K562 (cell line): ENCODE results near the gene IRS2. TPM values are rescaled to one million over a fixed set of nuclear protein-coding genes. Genes with fewer than 3 reads are reported as not detected.

ENCODE experiments used
- BRCA1 ChIP-seq, 2 experiments: fragments of 450-650 bp in 1 of 2; sonication (generic) in 1 of 2; formaldehyde crosslinking in 1 of 2; IDR thresholded peaks; 2 replicates each; pipeline versions ENCODE4 v1.5.0 to v1.6.1; 2017 to 2020; ENCODE audit warnings: mild to moderate bottlenecking in 1 of 2, missing genetic modification reagents in 1 of 2
- FOXJ2 ChIP-seq: fragments of 200-800 bp; sonication (Bioruptor generic); IDR thresholded peaks from 2 replicates; pipeline ENCODE4 v1.6.1; 2016; ENCODE audit warnings: missing genetic modification characterization, missing compliant biosample characterization
- MBD2 ChIP-seq: sonication (generic); IDR thresholded peaks from 2 replicates; pipeline ENCODE4 v1.6.1; 2016; ENCODE audit warnings: low read depth, borderline replicate concordance
- MED1 ChIP-seq: sonication (generic); formaldehyde crosslinking; IDR thresholded peaks from 2 replicates; pipeline ENCODE4 v1.8.1; 2023; ENCODE audit warnings: missing genetic modification reagents, borderline replicate concordance
- MEF2A ChIP-seq: IDR thresholded peaks from 2 replicates; pipeline ENCODE4 v1.6.1; 2011; ENCODE audit warnings: low read depth, mild to moderate bottlenecking, low read length, moderate library complexity; ENCODE audit not compliant: control insufficient read depth
- MTF1 ChIP-seq: fragments of 250-450 bp; sonication (Bioruptor Pico); IDR thresholded peaks from 2 replicates; pipeline ENCODE4 v1.9.0; 2021; ENCODE audit warnings: moderate library complexity, mild to moderate bottlenecking, inconsistent platforms, borderline replicate concordance
- NELFE ChIP-seq: IDR thresholded peaks from 2 replicates; pipeline ENCODE4 v1.6.1; 2011; ENCODE audit warnings: mild to moderate bottlenecking; ENCODE audit not compliant: insufficient read depth, insufficient read length
- RAD51 ChIP-seq: fragments of 450-650 bp; IDR thresholded peaks from 2 replicates; pipeline ENCODE4 v1.7.1; 2016; ENCODE audit warnings: low read depth, mild to moderate bottlenecking, borderline replicate concordance
- RB1 ChIP-seq: fragments of 450-650 bp; IDR thresholded peaks from 2 replicates; pipeline ENCODE4 v1.6.1; 2017; ENCODE audit warnings: low read depth, mild to moderate bottlenecking
- RFX5 ChIP-seq: IDR thresholded peaks from 2 replicates; pipeline ENCODE4 v1.6.1; 2011; ENCODE audit warnings: low read depth, mild to moderate bottlenecking, improper control_type of control experiment, low read length
- RUNX1 ChIP-seq: sonication (generic); IDR thresholded peaks from 2 replicates; pipeline ENCODE4 v1.6.1; 2016; ENCODE audit warnings: antibody characterized with exemption, low read depth
- SMAD1 ChIP-seq: fragments of 150-350 bp; IDR thresholded peaks from 2 replicates; pipeline ENCODE4 v1.6.1; 2014; ENCODE audit warnings: low read length, low read depth; ENCODE audit not compliant: partially characterized antibody
- TAF15 ChIP-seq: fragments of 200-400 bp; formaldehyde crosslinking; IDR thresholded peaks from 2 replicates; pipeline ENCODE4 v1.6.1; 2017; ENCODE audit warnings: mild to moderate bottlenecking, low read depth, low read length, moderate library complexity
- TBP ChIP-seq: optimal IDR thresholded peaks from 2 replicates; pipeline ENCODE3; 2011; ENCODE audit warnings: low read depth, low read length, improper control_type of control experiment
- ZBTB17 ChIP-seq: fragments of 450-650 bp; formaldehyde crosslinking; IDR thresholded peaks from 2 replicates; pipeline ENCODE4 v1.4.0; 2020; ENCODE audit warnings: mild to moderate bottlenecking
- ZFX ChIP-seq: sonication (generic); formaldehyde crosslinking; IDR thresholded peaks from 2 replicates; pipeline ENCODE4 v1.8.0; 2022; ENCODE audit warnings: mild to moderate bottlenecking, missing genetic modification reagents, moderate library complexity
- ZNF23 ChIP-seq: fragments of 250-450 bp; sonication (Bioruptor Pico); IDR thresholded peaks from 2 replicates; pipeline ENCODE4 v1.4.0; 2020; ENCODE audit warnings: mild to moderate bottlenecking
- ZNF24 ChIP-seq: fragments of 450-650 bp; IDR thresholded peaks from 2 replicates; pipeline ENCODE4 v1.6.1; 2016
- polyA plus RNA-seq, 8 experiments: library from polyadenylated mRNA; depleted of rRNA in 4 of 8; stranded (reverse) in 5 of 8; unstranded in 3 of 8; fragments of >200 nt; fragmentation: Nextera tagmentation in 2 of 8; fragmentation: Illumina TruSeq in 1 of 8; extraction: Ambion mirVana in 2 of 8; extraction: Trizol in 1 of 8; gene quantifications; 2 replicates each; pipeline versions ENCODE4 v1.2.1 to v1.2.3, GENCODE V29; 2011 to 2014; ENCODE audit warnings: inconsistent platforms in 1 of 8, missing spikeins in 1 of 8
- total RNA-seq, 7 experiments: library from RNA; depleted of rRNA in 6 of 7; stranded (reverse); fragments of >200 nt in 6 of 7; fragmentation: Illumina TruSeq in 2 of 7; extraction: Trizol in 2 of 7; gene quantifications; 2 replicates each; pipeline versions ENCODE4 v1.2.1 to v1.2.3, GENCODE V29; 2011 to 2021; ENCODE audit warnings: low replicate concordance in 1 of 7
- TF ChIP-seq, protein P1 (sequence below): fragments of 250-450 bp; sonication (Bioruptor Pico); IDR thresholded peaks from 2 replicates; pipeline ENCODE4 v1.4.0; 2020; ENCODE audit warnings: mild to moderate bottlenecking, moderate library complexity
- TF ChIP-seq, protein P2 (sequence below): sonication (generic); formaldehyde crosslinking; IDR thresholded peaks from 2 replicates; pipeline ENCODE4 v1.8.0; 2022; ENCODE audit warnings: missing genetic modification reagents, mild to moderate bottlenecking, borderline replicate concordance
- TF ChIP-seq, protein P3 (sequence below), 2 experiments: IDR thresholded peaks; 2 replicates each; pipeline ENCODE4 v1.6.1; 2011; ENCODE audit warnings: borderline replicate concordance in 1 of 2, control low read depth in 1 of 2, low read depth in 1 of 2, low read length in 1 of 2, mild to moderate bottlenecking in 1 of 2, mixed read lengths in 1 of 2, moderate library complexity in 1 of 2; ENCODE audit not compliant: insufficient read depth in 1 of 2, insufficient read length in 1 of 2, poor library complexity in 1 of 2, severe bottlenecking in 1 of 2; ENCODE audit errors: extremely low read depth in 1 of 2

Gene IRS2
- total and polyA plus RNA-seq, 9 of the 15 experiments (the other 6 are each of a cell fraction or from before 2014, with no cell fraction given) = 0.36 to 4.6 (median 0.63) TPM

DNA sequence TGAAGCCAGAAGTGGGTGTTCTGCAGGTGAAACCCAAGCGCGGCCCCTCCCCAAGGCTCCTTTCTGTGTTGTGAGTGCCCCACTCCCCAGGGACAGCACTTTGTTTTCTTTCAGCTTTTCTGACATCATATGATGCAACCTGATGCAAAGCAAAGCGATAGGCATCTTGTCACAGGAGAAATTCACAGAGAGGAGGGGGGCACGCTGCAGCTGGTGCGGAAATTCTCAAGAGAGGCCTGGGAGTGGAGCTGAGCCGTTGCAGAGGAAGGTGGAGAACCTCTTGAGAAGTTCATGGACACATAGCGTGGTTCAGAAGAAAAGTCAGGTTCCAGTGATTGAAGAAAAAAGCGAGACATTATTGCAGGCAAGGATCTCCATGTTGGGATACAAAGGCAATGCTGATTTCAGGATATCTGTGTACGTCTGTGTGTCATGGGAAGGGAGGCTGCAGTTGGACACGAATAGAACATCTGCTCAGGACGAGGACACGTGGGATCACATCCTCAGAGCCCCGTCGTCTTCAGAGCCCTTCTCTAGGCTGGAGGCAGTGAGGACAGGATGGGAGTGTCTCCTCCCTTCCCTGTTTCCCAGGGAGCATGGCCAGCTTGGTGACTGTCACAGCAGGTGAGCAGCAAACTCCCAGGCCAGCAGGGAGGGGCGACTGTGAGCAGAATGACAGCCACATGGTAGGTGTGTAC lies 79.2 kb downstream of the IRS2 start (continued):
- TF ChIP-seq TAF15 (no peak), ZFX (peak; percentile 60), RB1 (no peak), MBD2 (no peak), MED1 (CRISPR knock-in tag) (no peak), MTF1 (no peak), RUNX1 (no peak), RFX5 (no peak), MEF2A (no peak), ZNF24 (peak; percentile 28; the same call in 1 of the 2 replicates), RAD51 (no peak), ZNF23 (CRISPR knock-in tag) (no peak), FOXJ2 (peak; percentile 91), SMAD1 (no peak), ZBTB17 (CRISPR knock-in tag) (peak; percentile 22; the same call in 1 of the 2 replicates), BRCA1 (IDR thresholded peaks at IDR 0.05) (no peak), BRCA1 (CRISPR knock-in tag; IDR thresholded peaks at IDR 0.05) (no peak), NELFE (no peak), TBP (no peak)
- TF ChIP-seq, protein P1, sequence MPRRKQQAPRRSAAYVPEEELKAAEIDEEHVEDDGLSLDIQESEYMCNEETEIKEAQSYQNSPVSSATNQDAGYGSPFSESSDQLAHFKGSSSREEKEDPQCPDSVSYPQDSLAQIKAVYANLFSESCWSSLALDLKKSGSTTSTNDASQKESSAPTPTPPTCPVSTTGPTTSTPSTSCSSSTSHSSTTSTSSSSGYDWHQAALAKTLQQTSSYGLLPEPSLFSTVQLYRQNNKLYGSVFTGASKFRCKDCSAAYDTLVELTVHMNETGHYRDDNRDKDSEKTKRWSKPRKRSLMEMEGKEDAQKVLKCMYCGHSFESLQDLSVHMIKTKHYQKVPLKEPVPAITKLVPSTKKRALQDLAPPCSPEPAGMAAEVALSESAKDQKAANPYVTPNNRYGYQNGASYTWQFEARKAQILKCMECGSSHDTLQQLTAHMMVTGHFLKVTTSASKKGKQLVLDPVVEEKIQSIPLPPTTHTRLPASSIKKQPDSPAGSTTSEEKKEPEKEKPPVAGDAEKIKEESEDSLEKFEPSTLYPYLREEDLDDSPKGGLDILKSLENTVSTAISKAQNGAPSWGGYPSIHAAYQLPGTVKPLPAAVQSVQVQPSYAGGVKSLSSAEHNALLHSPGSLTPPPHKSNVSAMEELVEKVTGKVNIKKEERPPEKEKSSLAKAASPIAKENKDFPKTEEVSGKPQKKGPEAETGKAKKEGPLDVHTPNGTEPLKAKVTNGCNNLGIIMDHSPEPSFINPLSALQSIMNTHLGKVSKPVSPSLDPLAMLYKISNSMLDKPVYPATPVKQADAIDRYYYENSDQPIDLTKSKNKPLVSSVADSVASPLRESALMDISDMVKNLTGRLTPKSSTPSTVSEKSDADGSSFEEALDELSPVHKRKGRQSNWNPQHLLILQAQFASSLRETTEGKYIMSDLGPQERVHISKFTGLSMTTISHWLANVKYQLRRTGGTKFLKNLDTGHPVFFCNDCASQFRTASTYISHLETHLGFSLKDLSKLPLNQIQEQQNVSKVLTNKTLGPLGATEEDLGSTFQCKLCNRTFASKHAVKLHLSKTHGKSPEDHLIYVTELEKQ (CRISPR knock-in tag) = no peak
- TF ChIP-seq, protein P2, sequence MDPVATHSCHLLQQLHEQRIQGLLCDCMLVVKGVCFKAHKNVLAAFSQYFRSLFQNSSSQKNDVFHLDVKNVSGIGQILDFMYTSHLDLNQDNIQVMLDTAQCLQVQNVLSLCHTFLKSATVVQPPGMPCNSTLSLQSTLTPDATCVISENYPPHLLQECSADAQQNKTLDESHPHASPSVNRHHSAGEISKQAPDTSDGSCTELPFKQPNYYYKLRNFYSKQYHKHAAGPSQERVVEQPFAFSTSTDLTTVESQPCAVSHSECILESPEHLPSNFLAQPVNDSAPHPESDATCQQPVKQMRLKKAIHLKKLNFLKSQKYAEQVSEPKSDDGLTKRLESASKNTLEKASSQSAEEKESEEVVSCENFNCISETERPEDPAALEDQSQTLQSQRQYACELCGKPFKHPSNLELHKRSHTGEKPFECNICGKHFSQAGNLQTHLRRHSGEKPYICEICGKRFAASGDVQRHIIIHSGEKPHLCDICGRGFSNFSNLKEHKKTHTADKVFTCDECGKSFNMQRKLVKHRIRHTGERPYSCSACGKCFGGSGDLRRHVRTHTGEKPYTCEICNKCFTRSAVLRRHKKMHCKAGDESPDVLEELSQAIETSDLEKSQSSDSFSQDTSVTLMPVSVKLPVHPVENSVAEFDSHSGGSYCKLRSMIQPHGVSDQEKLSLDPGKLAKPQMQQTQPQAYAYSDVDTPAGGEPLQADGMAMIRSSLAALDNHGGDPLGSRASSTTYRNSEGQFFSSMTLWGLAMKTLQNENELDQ = no peak
- TF ChIP-seq, protein P3, sequence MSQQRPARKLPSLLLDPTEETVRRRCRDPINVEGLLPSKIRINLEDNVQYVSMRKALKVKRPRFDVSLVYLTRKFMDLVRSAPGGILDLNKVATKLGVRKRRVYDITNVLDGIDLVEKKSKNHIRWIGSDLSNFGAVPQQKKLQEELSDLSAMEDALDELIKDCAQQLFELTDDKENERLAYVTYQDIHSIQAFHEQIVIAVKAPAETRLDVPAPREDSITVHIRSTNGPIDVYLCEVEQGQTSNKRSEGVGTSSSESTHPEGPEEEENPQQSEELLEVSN (IDR thresholded peaks at IDR 0.05; ENCODE audit: borderline replicate concordance in 1 of 2, extremely low read depth in 1 of 2, insufficient read depth in 1 of 2, insufficient read length in 1 of 2, low read depth in 1 of 2, low read length in 1 of 2, poor library complexity in 1 of 2, severe bottlenecking in 1 of 2) = peak; percentile 31 to 68
